Type B pancreatic cell (in vitro differentiated cells): Measurements from ENCODE around the gene PRDM15. TPM values are rescaled to one million over a fixed set of nuclear protein-coding genes. Genes with fewer than 3 reads are reported as not detected.

Experiments used
- DNase-seq: peaks from one replicate; pipeline ENCODE4 v3.0.0; 2021; ENCODE audit warnings: mixed read lengths; ENCODE audit not compliant: unreplicated experiment; ENCODE audit errors: extremely low spot score
- H3K27ac Mint-ChIP-seq: 2 replicates; pipeline ENCODE4 v1.8.0; 2021; ENCODE audit warnings: mild to moderate bottlenecking, mixed read lengths
- H3K27me3 Mint-ChIP-seq: 2 replicates; pipeline ENCODE4 v1.8.0; 2021; ENCODE audit warnings: mixed read lengths
- H3K36me3 Mint-ChIP-seq: 2 replicates; pipeline ENCODE4 v1.8.0; 2021; ENCODE audit warnings: mixed read lengths
- H3K4me1 Mint-ChIP-seq: one replicate; pipeline ENCODE4 v1.8.0; 2021; ENCODE audit warnings: mixed read lengths; ENCODE audit not compliant: unreplicated experiment
- H3K4me3 Mint-ChIP-seq: 2 replicates; pipeline ENCODE4 v1.8.0; 2021; ENCODE audit warnings: mild to moderate bottlenecking, mixed read lengths
- H3K9me3 Mint-ChIP-seq: 2 replicates; pipeline ENCODE4 v1.8.0; 2021; ENCODE audit warnings: mixed read lengths
- CTCF ChIP-seq: fragments of 200-600 bp; sonication (generic); conservative IDR thresholded peaks from 2 replicates; pipeline ENCODE4 v1.5.0; 2021; ENCODE audit warnings: antibody characterized with exemption, mild to moderate bottlenecking
- total RNA-seq: library from RNA; stranded (reverse); gene quantifications from 2 replicates; pipeline ENCODE4 v1.2.1, GENCODE V29; 2021; ENCODE audit warnings: low replicate concordance

The PRDM15 gene
- total RNA-seq, 1 donor from 2014 or later: 8.8 TPM

- TF ChIP-seq CTCF: no peak
- peaks cover 14% of the 10 kb centered on the region for H3K9me3 Mint-ChIP-seq
- DNase-seq: no peak
- H3K27ac Mint-ChIP-seq: peak overlapping the region; percentile 78
- no peaks in the 10 kb centered on the region for H3K36me3 Mint-ChIP-seq
- peaks cover 24% of the 10 kb centered on the region for H3K4me1 Mint-ChIP-seq
- peak overlapping the region; percentile 71 for H3K4me3 Mint-ChIP-seq
- H3K27me3 Mint-ChIP-seq: peaks cover 10% of the 10 kb centered on the region
Measured at GRCh38 chr21:41783476-41784180, 95.5 kb downstream of the PRDM15 start.

GRCh38 chr21:41781050-41781410, 98.1 kb downstream of the PRDM15 start:
- TF ChIP-seq CTCF: no peak
- H3K27me3 Mint-ChIP-seq: peaks cover 9% of the 10 kb centered on the region
- H3K36me3 Mint-ChIP-seq: no peaks in the 10 kb centered on the region

GRCh38 chr21:41780337-41781049, 98.7 kb downstream of the PRDM15 start:
- Mint-ChIP-seq H3K36me3 (no peaks in the 10 kb centered on the region), H3K9me3 (peaks cover 9% of the 10 kb centered on the region), H3K27ac (no peak overlapping the region), H3K27me3 (peaks cover 12% of the 10 kb centered on the region), H3K4me3 (no peak overlapping the region), H3K4me1 (peaks cover 26% of the 10 kb centered on the region)
- no peak for DNase-seq
- TF ChIP-seq CTCF: no peak

More at GRCh38 chr21:41781050-41781410, 98.1 kb downstream of the PRDM15 start:
- H3K4me1 Mint-ChIP-seq: peaks cover 26% of the 10 kb centered on the region
- no peak overlapping the region for H3K27ac Mint-ChIP-seq
- no peak for DNase-seq
- H3K4me3 Mint-ChIP-seq: no peak overlapping the region
- H3K9me3 Mint-ChIP-seq: peaks cover 9% of the 10 kb centered on the region

GRCh38 chr21:41779659-41780058, 99.5 kb downstream of the PRDM15 start:
- Mint-ChIP-seq H3K27ac (no peak overlapping the region), H3K4me1 (peaks cover 32% of the 10 kb centered on the region), H3K27me3 (peaks cover 14% of the 10 kb centered on the region), H3K4me3 (peak overlapping the region; percentile 59), H3K36me3 (no peaks in the 10 kb centered on the region), H3K9me3 (peaks cover 9% of the 10 kb centered on the region)
- no peak for DNase-seq
- TF ChIP-seq CTCF: no peak

- no peaks in the 10 kb centered on the region for H3K36me3 Mint-ChIP-seq
- H3K4me1 Mint-ChIP-seq: peaks cover 32% of the 10 kb centered on the region
- H3K27me3 Mint-ChIP-seq: peaks cover 18% of the 10 kb centered on the region
- H3K27ac Mint-ChIP-seq: no peak overlapping the region
- H3K4me3 Mint-ChIP-seq: no peak overlapping the region
- H3K9me3 Mint-ChIP-seq: peaks cover 6% of the 10 kb centered on the region
- TF ChIP-seq CTCF: no peak
- DNase-seq: no peak
Measured at GRCh38 chr21:41778930-41779600, 100.1 kb downstream of the PRDM15 start.
